Muscle of back (tissue), 11 donors: Measurements from ENCODE around the gene BBX. TPM values are rescaled to one million over a fixed set of nuclear protein-coding genes. Genes with fewer than 3 reads are reported as not detected.
"Not testable (repeated sequence)": the region's sequence is repeated elsewhere in the genome, so short reads cannot be mapped to it uniquely, and the experiment has no call there.

ENCODE experiments used
- DNase-seq, 3 donors: peaks; one replicate each; pipeline versions ENCODE4 v3.0.0 to v3.0.0-alpha.2; 2013
- polyA plus RNA-seq, 10 donors: library from polyadenylated mRNA; unstranded; fragments of 120-200 nt; gene quantifications; one replicate each; pipeline ENCODE4 v1.2.1, GENCODE V29; 2013; ENCODE audit not compliant: insufficient read length in 10 of 10

BBX gene
- polyA plus RNA-seq, 10 donors: 30.2 to 52.6 (median 39.7) TPM

DNA sequence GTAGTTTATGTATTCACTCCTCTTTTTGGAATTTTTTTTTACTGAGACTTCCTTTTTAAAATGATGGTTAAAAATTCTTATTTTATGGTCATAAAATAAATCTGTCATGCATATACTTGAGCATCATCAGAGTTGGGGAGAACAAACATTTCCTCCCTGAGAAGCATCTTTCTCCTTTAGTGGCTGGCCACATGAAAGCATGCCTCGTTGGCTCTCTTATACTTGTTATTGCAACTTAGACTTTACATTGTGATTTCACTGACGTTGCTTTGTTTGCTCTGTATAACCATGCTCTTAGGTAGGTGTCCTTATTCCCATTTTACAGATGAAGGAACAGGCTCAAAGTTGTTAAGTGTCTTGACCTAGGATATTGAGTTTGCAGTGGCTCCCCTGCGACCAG, 18.1 kb downstream of the BBX start:
- no peak for DNase-seq

DNA sequence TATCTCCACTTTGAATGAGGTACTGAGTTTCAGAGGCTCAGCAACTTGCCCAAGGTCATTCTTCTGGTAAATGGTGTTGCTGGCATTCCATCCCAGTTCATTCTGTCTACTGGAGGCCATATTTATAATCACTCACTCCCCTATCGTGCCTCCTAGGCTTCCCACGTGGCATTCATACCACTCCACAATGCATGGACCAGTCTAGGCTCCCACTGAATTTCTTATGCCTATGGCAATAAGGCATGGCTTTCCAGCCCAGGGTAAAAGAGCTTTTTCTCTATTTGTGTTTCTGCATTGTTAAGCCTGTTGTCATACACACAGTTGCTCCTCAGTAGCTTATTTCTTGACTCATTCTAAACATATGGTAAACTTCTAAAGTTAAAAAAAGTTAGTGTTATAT, 19.9 kb downstream of the BBX start:
- no peak for DNase-seq

- peak in 1 of 3 donors; percentile 1 for DNase-seq
These were observed 20.9 kb downstream of the BBX start for GRCh38 chr3:107543666-107544065.

DNA sequence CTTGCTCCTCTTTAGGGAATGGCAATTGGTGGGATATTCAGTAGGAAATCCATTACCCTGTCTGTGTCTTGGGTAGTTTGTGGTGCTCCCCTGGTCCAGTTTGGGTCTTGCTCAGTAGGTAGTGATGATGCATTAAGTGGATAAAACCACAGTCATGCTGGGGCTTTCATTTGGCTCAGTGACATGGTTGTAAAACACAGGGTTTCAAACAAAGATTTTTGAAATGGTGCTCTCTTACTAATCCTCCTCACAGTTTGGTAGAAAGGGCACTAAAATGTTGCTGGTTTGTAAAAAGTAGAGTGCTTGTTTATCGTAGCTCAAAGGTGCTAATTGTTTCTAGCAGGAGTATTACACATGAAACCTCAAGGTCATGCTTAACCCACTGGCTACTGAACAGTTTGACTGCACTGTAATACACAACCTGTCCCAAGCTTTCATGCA, 22.9 kb downstream of the BBX start:
- DNase-seq: no peak

DNA sequence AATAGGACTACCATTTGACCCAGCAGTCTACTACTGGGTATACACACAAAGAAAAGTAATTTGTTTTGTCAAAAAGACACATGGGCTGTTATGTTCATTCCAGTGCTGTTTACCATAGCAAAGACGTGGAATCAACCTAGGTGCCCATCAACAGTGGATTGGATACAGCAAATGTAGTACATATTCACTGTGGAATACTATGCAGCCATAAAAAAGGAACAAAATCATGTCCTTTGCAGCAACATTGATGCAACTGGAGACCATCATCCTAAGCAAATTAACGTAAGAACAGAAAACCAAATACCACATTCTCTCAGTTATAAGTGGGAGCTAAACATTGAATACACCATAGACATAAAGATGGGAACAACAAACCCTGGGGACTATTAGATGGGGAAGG, 25.8 kb downstream of the BBX start:
- DNase-seq: no peak

DNA sequence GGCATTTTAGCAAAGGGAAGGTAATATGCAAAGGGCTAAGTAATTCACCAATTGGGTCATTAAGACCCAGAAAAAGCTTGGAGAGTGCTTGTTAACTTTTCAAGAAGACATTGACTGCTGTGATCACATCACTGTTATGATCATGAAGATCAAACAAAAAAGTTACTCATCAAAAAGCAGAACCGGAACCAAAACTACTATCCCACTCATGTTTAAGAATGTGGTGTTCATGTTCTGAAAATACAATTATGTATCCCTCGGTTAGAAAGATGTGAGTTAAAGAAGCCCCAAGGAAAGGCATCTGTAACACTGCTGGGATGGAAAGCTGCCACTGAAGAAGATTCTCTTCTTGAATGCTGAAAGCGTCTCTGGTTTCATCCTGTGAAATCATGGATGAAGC, 32.6 kb downstream of the BBX start:
- DNase-seq: no peak

DNA sequence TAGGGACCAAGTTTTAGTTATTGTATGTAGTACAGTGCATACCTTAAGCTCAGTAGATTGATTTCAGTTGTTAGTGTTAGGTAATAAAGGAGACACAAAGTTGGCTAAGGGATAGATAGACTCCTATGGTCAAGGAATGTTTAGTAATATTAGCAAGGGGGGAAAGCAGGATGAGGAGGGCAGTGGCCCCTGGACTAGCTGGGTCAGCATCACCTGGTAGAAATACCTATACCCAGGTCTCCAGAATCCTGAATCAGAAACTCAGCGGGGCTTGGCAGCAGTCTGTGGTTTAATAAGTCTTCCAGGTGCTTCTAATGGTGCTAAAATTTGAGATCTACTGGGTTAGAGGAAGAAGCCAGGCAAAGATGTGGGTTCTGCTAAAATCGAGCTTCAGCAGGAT, 35.0 kb downstream of the BBX start:
- DNase-seq: no peak

DNA sequence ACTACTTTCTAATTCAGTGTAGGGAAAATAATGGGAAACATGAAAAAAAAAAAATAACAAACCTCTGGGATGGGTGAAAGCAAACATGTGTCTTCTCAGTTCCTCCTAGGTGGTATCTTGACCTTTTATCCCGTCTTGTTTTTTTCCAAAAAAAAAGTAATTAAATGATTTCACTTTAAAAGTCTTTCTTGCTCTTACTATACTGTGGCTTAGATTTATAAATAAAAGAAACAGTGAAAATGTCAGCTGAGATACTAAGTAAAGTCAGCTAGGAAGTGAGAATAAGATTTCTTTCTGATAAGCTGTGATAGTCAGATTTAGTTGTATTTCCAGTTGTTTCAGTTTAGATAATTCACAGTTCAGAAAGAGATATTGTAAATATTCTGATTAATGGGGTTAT, 37.4 kb downstream of the BBX start:
- no peak for DNase-seq

DNA sequence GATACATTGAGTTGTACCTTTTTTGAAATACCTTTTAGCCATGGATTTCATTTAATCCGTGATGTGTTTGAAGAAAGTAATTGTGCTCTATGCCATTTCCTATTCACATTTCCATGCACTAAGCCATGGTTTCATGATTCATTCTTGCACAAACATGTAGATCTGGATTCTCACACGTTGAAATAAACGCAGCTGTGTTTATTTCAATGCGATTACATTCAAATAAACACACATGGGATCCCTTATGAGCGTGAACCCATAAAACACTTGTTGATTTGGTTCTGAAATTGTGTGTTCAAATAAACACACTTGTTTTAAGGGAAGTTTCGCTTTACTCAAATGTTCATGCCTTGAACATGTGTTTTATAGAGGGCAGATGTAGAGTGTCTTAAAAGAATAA, 39.2 kb downstream of the BBX start:
- DNase-seq: no peak

- no peak for DNase-seq
These were observed 40.3 kb downstream of the BBX start for GRCh38 chr3:107562969-107563529.

DNA sequence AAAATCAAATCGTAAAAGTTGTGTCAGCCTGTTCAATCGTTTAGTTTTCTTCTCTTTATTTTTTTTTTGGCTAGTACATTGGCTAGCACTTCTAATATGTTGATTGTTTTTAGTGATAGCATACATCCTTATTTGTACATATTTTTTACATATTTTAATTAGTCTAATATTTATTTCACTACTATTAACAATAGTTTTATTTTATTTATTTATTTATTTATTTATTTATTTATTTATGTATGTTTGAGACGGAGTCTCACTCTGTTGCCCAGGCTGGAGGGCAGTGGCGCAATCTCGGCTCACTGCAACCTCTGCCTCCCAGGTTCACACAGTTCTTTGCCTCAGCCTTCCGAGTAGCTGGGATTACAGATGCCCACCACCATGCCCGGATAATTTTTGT, 42.5 kb downstream of the BBX start:
- not testable (repeated sequence) for DNase-seq

DNA sequence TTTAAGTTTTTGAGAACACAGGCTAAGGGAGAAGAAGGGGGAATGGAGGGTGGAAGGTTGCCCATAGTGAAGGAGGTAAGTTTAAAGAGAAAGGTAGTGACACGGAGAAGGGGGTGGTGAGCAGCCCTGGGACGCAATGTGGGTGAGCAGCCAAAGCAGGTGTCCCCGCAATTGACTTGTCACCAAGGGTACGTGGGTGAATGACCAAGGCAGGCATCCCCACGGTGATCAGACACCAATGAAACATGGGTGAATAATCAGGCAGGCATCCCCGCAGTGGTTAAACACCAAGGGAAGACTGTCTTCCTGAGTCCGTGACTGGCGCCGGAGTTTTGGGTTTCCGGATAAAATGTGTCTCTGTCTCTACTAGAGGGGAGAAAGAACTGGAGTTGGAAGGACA, 48.3 kb downstream of the BBX start:
- DNase-seq: not testable (repeated sequence)

DNA sequence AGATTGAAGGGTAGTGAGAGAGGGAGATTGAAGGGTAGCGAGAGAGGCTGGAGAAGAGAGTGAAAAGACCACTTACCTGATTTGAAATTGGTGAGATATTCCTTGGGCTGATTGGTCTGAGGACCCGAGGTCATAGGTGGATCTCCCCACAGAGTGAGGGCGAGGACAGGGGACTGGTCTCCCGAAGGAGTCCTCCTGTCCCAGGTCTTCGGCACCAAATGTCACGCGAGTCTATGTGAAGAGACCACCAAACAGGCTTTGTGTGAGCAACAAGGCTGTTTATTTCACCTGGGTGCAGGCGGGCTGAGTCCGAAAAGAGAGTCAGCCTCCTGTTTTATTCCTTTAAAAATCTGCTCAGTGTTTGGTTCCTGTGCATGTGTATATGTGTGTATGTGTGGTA, 48.7 kb downstream of the BBX start:
- DNase-seq: not testable (repeated sequence)

GRCh38 chr3:107574650-107575049, 51.9 kb downstream of the BBX start:
- DNase-seq: peak; percentile 11 to 41 (median 11)

DNA sequence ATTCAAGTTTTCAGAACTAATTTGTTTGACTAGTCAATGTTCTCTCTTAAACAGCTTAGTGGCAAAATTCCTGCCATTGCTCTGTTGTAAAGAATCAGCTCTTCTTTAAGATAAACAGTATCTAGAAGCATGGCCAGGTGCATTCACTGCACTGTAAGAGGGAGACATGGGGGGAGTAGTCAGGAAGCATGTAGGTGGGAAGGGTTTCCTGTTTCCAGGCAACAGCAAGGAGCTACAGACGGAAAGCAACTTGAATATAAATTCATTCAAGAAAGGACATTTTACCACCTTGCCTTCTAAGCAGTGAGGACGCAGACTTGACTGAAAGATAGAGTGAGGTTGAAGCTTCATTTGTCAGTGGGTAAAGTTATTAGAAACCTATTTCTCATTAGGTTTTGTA, 55.3 kb downstream of the BBX start:
- no peak for DNase-seq

DNA sequence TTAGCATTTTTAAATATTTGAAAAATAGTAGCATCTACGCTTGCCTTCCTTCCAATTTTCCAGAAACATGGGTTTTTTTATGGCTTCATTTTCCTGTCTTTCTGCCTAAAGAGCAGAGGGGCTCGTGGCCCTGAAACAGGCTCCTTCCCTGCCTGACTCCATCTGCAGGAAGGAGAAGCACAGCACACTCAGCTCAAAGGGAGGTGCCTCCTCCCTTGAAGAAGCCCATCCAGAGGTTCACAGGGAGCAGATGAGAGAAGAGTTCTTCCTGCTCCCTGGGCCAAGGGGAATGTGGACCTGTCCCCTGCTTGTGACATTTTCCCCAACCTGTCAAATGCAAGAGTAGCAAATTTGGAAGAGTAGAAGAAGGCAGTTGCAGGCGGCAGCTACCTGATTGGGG, 55.8 kb downstream of the BBX start:
- no peak for DNase-seq

- DNase-seq: no peak
These were observed 56.6 kb downstream of the BBX start for GRCh38 chr3:107579371-107579770.

DNA sequence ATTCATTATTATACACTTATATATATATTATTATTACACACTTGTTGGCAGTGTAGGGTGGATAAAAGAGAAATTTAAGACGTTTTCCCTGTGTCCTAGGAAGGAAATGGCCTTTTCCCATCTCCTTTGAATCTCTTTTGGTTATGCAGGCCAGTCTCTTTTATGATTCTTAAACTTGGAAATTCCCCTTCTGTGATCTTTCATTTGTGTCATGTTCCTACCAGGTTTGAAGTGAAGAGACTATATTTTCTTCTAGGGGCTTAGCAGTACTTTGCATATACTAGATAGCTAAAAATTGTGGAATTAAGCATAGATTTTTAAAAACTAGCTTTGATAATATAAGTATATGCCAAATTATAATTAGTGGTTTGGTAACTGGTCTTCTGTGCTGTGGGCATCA, 58.5 kb downstream of the BBX start:
- no peak for DNase-seq

DNA sequence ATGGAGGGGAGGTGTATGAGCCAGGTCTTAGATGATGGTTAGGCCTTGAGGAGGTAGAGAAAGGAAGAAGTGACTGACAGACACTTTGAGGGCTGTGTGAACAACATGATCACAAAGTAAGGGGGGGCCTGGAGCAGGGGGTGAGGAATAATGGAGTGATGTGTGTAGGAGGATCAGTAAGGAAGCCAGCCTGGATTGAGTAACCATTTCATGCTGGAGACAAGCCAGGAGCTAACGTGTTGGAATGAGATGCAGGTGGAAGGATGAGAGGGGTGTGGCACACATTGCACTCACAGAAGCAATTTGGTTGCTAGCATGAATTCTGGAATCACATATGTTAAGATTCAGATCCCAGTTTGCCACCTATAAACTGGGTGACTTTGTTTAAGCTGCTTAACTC, 65.5 kb downstream of the BBX start:
- DNase-seq: no peak

DNA sequence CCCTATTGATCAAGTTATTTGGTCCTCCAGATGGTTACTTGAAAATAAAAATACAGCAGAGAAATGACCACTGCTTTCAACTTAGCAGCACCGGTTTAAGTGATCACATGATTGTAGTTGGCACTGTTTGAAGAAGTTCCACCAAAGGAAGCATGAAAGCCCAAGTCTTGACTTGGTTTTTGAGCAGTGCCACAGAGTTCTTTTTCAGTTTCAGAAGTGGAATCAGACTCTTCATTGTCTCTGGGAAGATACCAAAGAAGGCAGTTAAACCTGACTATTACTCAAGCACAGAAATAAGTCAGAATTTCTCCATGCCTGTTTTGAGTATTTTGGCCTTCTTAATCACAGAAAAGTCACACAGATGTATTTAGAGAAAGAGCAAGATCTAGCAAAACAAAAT, 66.7 kb downstream of the BBX start:
- no peak for DNase-seq

- no peak for DNase-seq
These were observed 68.0 kb downstream of the BBX start for GRCh38 chr3:107590786-107591185.

- DNase-seq: no peak
These were observed 69.3 kb downstream of the BBX start for GRCh38 chr3:107592073-107592472.

DNA sequence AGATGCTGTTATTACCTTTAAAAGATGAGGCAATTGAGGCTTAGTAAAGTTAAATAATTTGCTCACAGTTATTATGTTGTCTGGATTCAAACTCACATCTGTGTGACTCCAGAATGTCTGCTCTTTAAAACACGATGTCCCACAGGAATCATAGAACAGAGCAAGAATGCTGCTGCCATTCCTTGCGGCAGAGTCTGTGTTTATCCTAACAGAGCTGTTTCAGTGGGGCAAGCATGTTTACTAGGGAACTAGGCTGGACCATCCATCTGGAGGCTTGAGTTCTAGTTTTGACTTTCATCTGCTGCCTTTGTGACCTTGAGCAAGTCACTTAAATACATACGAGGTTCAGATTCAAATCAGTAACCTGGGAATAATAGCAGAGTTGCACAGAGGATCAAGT, 72.1 kb downstream of the BBX start:
- DNase-seq: no peak

- DNase-seq: no peak
These were observed 73.9 kb downstream of the BBX start for GRCh38 chr3:107596639-107597038.
